Measurements from ENCODE around the gene CAMKK2.

CAMKK2 gene

DNA sequence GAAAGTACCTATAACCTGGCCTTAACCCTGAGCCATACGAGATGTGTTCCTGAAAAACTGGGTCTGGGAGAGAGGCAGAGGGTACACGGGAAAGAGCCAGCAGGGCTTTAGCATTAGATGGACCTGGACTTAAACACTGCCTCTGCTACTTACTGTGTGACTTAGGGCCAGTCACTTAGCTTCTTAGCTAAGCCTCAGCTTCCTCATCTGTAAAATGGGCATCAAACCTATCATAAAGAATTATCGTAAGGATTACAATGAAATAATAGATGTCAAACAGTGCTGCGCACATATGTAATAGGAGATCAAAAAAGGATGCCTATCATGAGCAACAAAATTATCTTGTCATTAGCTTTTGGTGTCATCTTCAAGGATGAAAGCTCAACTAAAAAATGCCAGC lies 32.1 kb upstream of the CAMKK2 start:
- H3K9me3 ChIP-seq (ENCODE audit: control insufficient read depth, insufficient read depth, low read length), result no peaks in the 10 kb centered on the region
- TF ChIP-seq EZH2phosphoT487 (IDR thresholded peaks at IDR 0.05; ENCODE audit: borderline replicate concordance, low read length), result no peak
- TF ChIP-seq CTCF (IDR thresholded peaks at IDR 0.05; ENCODE audit: low read depth, low read length, poor library complexity, severe bottlenecking), result no peak
- 0 out of 2 replicates have a peak, but pooled peaks cover 2% of the 10 kb centered on the region for H3F3A ChIP-seq (ENCODE audit: control insufficient read depth, insufficient read depth)
- no peak overlapping the region for H3K4me2 ChIP-seq (ENCODE audit: low read length)
- no peaks in the 10 kb centered on the region for H4K20me1 ChIP-seq (ENCODE audit: control insufficient read depth, insufficient read depth, low read depth, low read length)
- no peak overlapping the region for H3K27ac ChIP-seq (ENCODE audit: low read depth, low read length)
- H3K9me2 ChIP-seq (replicated peaks; ENCODE audit: control insufficient read depth, low read length), result no peaks in the 10 kb centered on the region
- H3K27me3 ChIP-seq (ENCODE audit: control insufficient read depth, low read length), result no peaks in the 10 kb centered on the region
- H3K36me3 ChIP-seq (ENCODE audit: control insufficient read depth, low read length), result peaks cover 94% of the 10 kb centered on the region
- H3K79me2 ChIP-seq (ENCODE audit: control insufficient read depth, low read length), result no peaks in the 10 kb centered on the region; the same call in 1 of the 2 replicates
- no peaks in the 10 kb centered on the region for H3K4me1 ChIP-seq (ENCODE audit: control insufficient read depth, low read length)
- H3K4me3 ChIP-seq (ENCODE audit: low read length), result no peak overlapping the region

DNA sequence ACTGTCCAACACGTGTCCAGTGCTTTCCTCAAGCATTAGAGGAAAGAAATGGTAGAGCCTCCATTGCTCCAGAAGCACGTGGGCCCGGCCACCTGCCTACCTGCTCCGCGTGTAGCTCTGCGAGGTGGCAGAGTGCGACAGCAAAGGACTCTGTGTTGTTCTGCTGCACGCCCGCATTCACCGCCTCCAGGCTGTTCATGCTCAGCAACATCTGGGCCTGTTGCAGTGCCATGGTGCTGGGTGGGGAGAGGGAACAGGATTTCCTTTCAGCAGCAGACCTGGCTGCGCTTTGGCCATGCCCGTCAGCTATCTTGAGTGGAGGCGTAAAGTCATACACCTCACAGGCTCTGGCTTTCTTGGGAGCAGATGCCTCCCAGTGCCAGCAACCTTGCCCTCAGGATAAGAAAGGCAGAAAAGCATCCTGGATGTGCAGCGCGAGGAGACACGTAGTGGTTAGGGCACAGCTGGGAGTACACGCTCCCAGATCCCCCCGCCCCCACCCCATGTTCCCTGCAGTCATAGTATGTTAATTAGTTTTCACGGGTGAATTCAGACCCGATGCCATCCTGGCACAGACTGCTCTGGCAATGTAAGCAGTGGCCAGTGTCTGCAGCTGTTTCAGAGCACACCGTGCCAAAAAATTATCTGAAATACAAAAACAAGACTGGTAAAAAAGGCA lies 30.6 kb upstream of the CAMKK2 start:
- Histone ChIP-seq H3K4me1 (ENCODE audit: control insufficient read depth, low read length) (no peaks in the 10 kb centered on the region), H3K36me3 (ENCODE audit: control insufficient read depth, low read length) (peaks cover 94% of the 10 kb centered on the region), H3K27ac (ENCODE audit: low read depth, low read length) (no peak overlapping the region), H4K20me1 (ENCODE audit: control insufficient read depth, insufficient read depth, low read depth, low read length) (no peaks in the 10 kb centered on the region), H3K79me2 (ENCODE audit: control insufficient read depth, low read length) (no peaks in the 10 kb centered on the region), H3K9me2 (replicated peaks; ENCODE audit: control insufficient read depth, low read length) (no peaks in the 10 kb centered on the region), H3K4me3 (ENCODE audit: low read length) (no peak overlapping the region), H3K27me3 (ENCODE audit: control insufficient read depth, low read length) (no peaks in the 10 kb centered on the region), H3F3A (ENCODE audit: control insufficient read depth, insufficient read depth) (0 out of 2 replicates have a peak, but pooled peaks cover 2% of the 10 kb centered on the region), H3K9me3 (ENCODE audit: control insufficient read depth, insufficient read depth, low read length) (no peaks in the 10 kb centered on the region), H3K4me2 (ENCODE audit: low read length) (no peak overlapping the region)
- TF ChIP-seq EZH2phosphoT487 (IDR thresholded peaks at IDR 0.05; ENCODE audit: borderline replicate concordance, low read length) (no peak), CTCF (IDR thresholded peaks at IDR 0.05; ENCODE audit: low read depth, low read length, poor library complexity, severe bottlenecking) (no peak)

- Histone ChIP-seq H3K36me3 (ENCODE audit: control insufficient read depth, low read length) (peaks cover 89% of the 10 kb centered on the region), H3K4me2 (ENCODE audit: low read length) (no peak overlapping the region), H3K9me2 (replicated peaks; ENCODE audit: control insufficient read depth, low read length) (no peaks in the 10 kb centered on the region)
Measured at GRCh38 chr12:121325922-121326396, 29.4 kb upstream of the CAMKK2 start.

More at GRCh38 chr12:121325922-121326396, 29.4 kb upstream of the CAMKK2 start:
- no peak for TF ChIP-seq EZH2phosphoT487 (IDR thresholded peaks at IDR 0.05; ENCODE audit: borderline replicate concordance, low read length)
- no peak for TF ChIP-seq CTCF (IDR thresholded peaks at IDR 0.05; ENCODE audit: low read depth, low read length, poor library complexity, severe bottlenecking)
- no peaks in the 10 kb centered on the region for H3K4me1 ChIP-seq (ENCODE audit: control insufficient read depth, low read length)
- H3K27ac ChIP-seq (ENCODE audit: low read depth, low read length), result no peak overlapping the region
- H3K79me2 ChIP-seq (ENCODE audit: control insufficient read depth, low read length), result no peaks in the 10 kb centered on the region
- no peak overlapping the region for H3K4me3 ChIP-seq (ENCODE audit: low read length)
- no peaks in the 10 kb centered on the region for H3K9me3 ChIP-seq (ENCODE audit: control insufficient read depth, insufficient read depth, low read length)
- no peaks in the 10 kb centered on the region for H3K27me3 ChIP-seq (ENCODE audit: control insufficient read depth, low read length)
- H3F3A ChIP-seq (ENCODE audit: control insufficient read depth, insufficient read depth), result 0 out of 2 replicates have a peak, but pooled peaks cover 2% of the 10 kb centered on the region
- H4K20me1 ChIP-seq (ENCODE audit: control insufficient read depth, insufficient read depth, low read depth, low read length), result no peaks in the 10 kb centered on the region

All from DOHH2 (cell line).